Neural cell (in vitro differentiated cells): ENCODE measurements around the gene COQ10B. TPM values are rescaled to one million over a fixed set of nuclear protein-coding genes. Genes with fewer than 3 reads are reported as not detected.

Source experiments
- H2AFZ ChIP-seq: fragments of 200-600, 300-800 bp; sonication (generic), shearing (Covaris generic); 2 replicates; pipeline ENCODE4 v1.6.0; 2014; ENCODE audit warnings: low read depth, mild to moderate bottlenecking, antibody characterized with exemption, low read length, moderate library complexity
- H3F3A ChIP-seq: fragments of 200-600 bp; shearing (Covaris generic); 2 replicates; pipeline ENCODE4 v1.6.1; 2016; ENCODE audit warnings: mild to moderate bottlenecking, moderate library complexity, mixed read lengths, antibody characterized with exemption, low read length; ENCODE audit not compliant: insufficient read depth, poor library complexity, severe bottlenecking
- H3K27ac ChIP-seq: fragments of 200-600, 300-800 bp; sonication (generic), shearing (Covaris generic); 2 replicates; pipeline ENCODE4 v1.5.1; 2014; ENCODE audit warnings: mild to moderate bottlenecking, low read length, moderate library complexity
- H3K27me3 ChIP-seq: fragments of 300-800, 200-600 bp; sonication (generic), shearing (Covaris generic); 2 replicates; pipeline ENCODE4 v1.6.0; 2014; ENCODE audit warnings: mild to moderate bottlenecking, low read depth, low read length, moderate library complexity; ENCODE audit not compliant: insufficient read depth
- H3K36me3 ChIP-seq: fragments of 300-800, 200-600 bp; sonication (generic), shearing (Covaris generic); 2 replicates; pipeline ENCODE4 v1.5.1; 2014; ENCODE audit warnings: mild to moderate bottlenecking, antibody characterized with exemption, low read length, moderate library complexity; ENCODE audit not compliant: insufficient read depth
- H3K4me2 ChIP-seq: fragments of 300-800, 200-600 bp; sonication (generic), shearing (Covaris generic); 2 replicates; pipeline ENCODE4 v1.6.0; 2014; ENCODE audit warnings: mild to moderate bottlenecking, low read length
- H3K4me3 ChIP-seq: fragments of 300-800, 200-600 bp; sonication (generic), shearing (Covaris generic); 2 replicates; pipeline ENCODE4 v1.5.1; 2014; ENCODE audit warnings: mild to moderate bottlenecking, low read length, moderate library complexity
- H3K79me2 ChIP-seq: fragments of 200-600 bp; shearing (Covaris generic); replicated peaks from 2 replicates; pipeline ENCODE4 v1.6.0; 2014; ENCODE audit warnings: mild to moderate bottlenecking, low read length, moderate library complexity; ENCODE audit not compliant: insufficient read depth
- H3K9ac ChIP-seq: fragments of 300-800, 200-600 bp; sonication (generic), shearing (Covaris generic); 2 replicates; pipeline ENCODE4 v1.6.1; 2016; ENCODE audit warnings: mild to moderate bottlenecking, low read length, mixed read lengths
- H3K9me2 ChIP-seq: fragments of 200-600 bp; shearing (Covaris generic); 2 replicates; pipeline ENCODE4 v1.6.1; 2016; ENCODE audit warnings: mild to moderate bottlenecking, low read length, mixed read lengths; ENCODE audit not compliant: insufficient read depth
- H3K9me3 ChIP-seq: fragments of 200-600, 300-800 bp; sonication (generic), shearing (Covaris generic); 2 replicates; pipeline ENCODE4 v1.6.1; 2016; ENCODE audit warnings: mild to moderate bottlenecking, mixed run types, low read length, moderate library complexity, mixed read lengths
- H4K20me1 ChIP-seq: fragments of 200-600 bp; shearing (Covaris generic); 2 replicates; pipeline ENCODE4 v1.6.1; 2016; ENCODE audit warnings: mild to moderate bottlenecking, mixed run types; ENCODE audit not compliant: insufficient read depth
- CTCF ChIP-seq: fragments of 450-650 bp; IDR thresholded peaks from 2 replicates; pipeline ENCODE4 v1.5.1; 2014; ENCODE audit warnings: antibody characterized with exemption, mild to moderate bottlenecking, moderate library complexity; ENCODE audit not compliant: poor library complexity, severe bottlenecking
- EP300 ChIP-seq: fragments of 450-650 bp; conservative IDR thresholded peaks from 2 replicates; pipeline ENCODE4 v1.6.1; 2014; ENCODE audit warnings: antibody characterized with exemption, mild to moderate bottlenecking, moderate library complexity; ENCODE audit not compliant: poor library complexity, severe bottlenecking
- EZH2 ChIP-seq: fragments of 200-600, 300-800 bp; shearing (Covaris generic), sonication (generic); IDR thresholded peaks from 2 replicates; pipeline ENCODE4 v1.6.1; 2014; ENCODE audit warnings: antibody characterized with exemption, low read length, borderline replicate concordance, mild to moderate bottlenecking; ENCODE audit not compliant: insufficient read depth, poor library complexity, severe bottlenecking
- MXI1 ChIP-seq: fragments of 450-650 bp; conservative IDR thresholded peaks from 2 replicates; pipeline ENCODE4 v1.6.1; 2014; ENCODE audit warnings: antibody characterized with exemption, mild to moderate bottlenecking; ENCODE audit not compliant: poor library complexity, severe bottlenecking
- POLR2AphosphoS5 ChIP-seq: IDR thresholded peaks from 2 replicates; pipeline ENCODE4 v1.6.1; 2012
- RAD21 ChIP-seq: fragments of 450-650 bp; conservative IDR thresholded peaks from 2 replicates; pipeline ENCODE4 v1.6.1; 2014; ENCODE audit warnings: antibody characterized with exemption, mild to moderate bottlenecking, moderate library complexity
- REST ChIP-seq: IDR thresholded peaks from 2 replicates; pipeline ENCODE4 v1.6.1; 2012; ENCODE audit warnings: borderline replicate concordance
- SMC3 ChIP-seq: fragments of 450-650 bp; conservative IDR thresholded peaks from 2 replicates; pipeline ENCODE4 v1.6.1; 2014; ENCODE audit warnings: antibody characterized with exemption, mild to moderate bottlenecking, moderate library complexity; ENCODE audit not compliant: poor library complexity
- TAF1 ChIP-seq: IDR thresholded peaks from 2 replicates; pipeline ENCODE4 v1.6.1; 2012; ENCODE audit warnings: low read depth
- polyA plus RNA-seq: library from polyadenylated mRNA; depleted of rRNA; stranded (reverse); fragments of >200 nt; gene quantifications from 2 replicates; pipeline ENCODE4 v1.2.3, GENCODE V29; 2014

COQ10B gene
- polyA plus RNA-seq, 1 donor from 2014 or later, result 28.4 TPM

- H3K9me2 ChIP-seq, result no peaks in the 10 kb centered on the region
- H3K4me3 ChIP-seq, result peak overlapping the region; percentile 88
- no peak for TF ChIP-seq RAD21
- no peak for TF ChIP-seq CTCF
- TF ChIP-seq EZH2, result no peak
- no peak for TF ChIP-seq REST
- H3K27me3 ChIP-seq, result no peaks in the 10 kb centered on the region
- H2AFZ ChIP-seq, result peak overlapping the region; percentile 95
- H3K9ac ChIP-seq, result peak overlapping the region; percentile 84
- peaks cover 3% of the 10 kb centered on the region for H3F3A ChIP-seq
- no peaks in the 10 kb centered on the region for H4K20me1 ChIP-seq
- peaks cover 22% of the 10 kb centered on the region for H3K79me2 ChIP-seq
- H3K9me3 ChIP-seq, result no peaks in the 10 kb centered on the region
- peak overlapping the region; percentile 86 for H3K4me2 ChIP-seq
- no peaks in the 10 kb centered on the region for H3K36me3 ChIP-seq
- H3K27ac ChIP-seq, result peak overlapping the region; percentile 90
These were observed 614 bp upstream of the COQ10B start for GRCh38 chr2:197452754-197453122.

DNA sequence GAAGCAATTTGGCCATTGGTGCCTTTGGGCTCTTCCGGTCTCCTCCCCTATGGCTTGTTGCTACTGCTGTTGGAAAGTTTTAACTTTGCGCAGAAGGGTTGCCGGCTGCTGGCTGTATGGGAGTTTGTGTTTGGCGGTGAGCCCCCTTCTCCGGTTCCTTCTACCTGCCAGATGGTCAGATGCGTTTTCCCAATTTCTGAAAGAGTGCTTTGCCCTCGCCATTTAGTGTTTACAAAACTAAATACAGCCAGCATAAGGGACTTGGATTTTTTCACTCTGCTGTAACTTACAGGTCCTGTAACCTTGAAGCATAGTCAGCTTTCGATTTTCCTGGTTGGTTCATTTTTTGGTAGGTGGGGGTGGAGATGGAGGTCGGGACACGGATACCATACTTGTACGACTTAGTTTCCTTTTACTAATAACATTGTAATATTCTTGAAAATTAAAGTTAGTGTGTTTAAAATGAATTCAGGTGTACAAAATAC is 604 bp downstream of the COQ10B start:
- peak overlapping the region; percentile 82 for H3K9ac ChIP-seq
- peak overlapping the region; percentile 88 for H3K4me3 ChIP-seq

More for the DNA sequence above, 604 bp downstream of the COQ10B start:
- H3K36me3 ChIP-seq, result no peaks in the 10 kb centered on the region
- peak overlapping the region; percentile 83 for H3K27ac ChIP-seq
- H3K9me3 ChIP-seq, result no peaks in the 10 kb centered on the region
- H4K20me1 ChIP-seq, result no peaks in the 10 kb centered on the region
- H3K4me2 ChIP-seq, result peak overlapping the region; percentile 87
- TF ChIP-seq POLR2AphosphoS5 (no peak), REST (no peak), TAF1 (no peak), SMC3 (no peak), RAD21 (no peak), CTCF (no peak), EP300 (no peak), MXI1 (no peak), EZH2 (no peak)
- H3K27me3 ChIP-seq, result no peaks in the 10 kb centered on the region
- peaks cover 22% of the 10 kb centered on the region for H3K79me2 ChIP-seq
- no peaks in the 10 kb centered on the region for H3K9me2 ChIP-seq
- peak overlapping the region; percentile 96 for H2AFZ ChIP-seq
- H3F3A ChIP-seq, result peaks cover 3% of the 10 kb centered on the region
